ENCODE measurements around the gene SLC1A7.

DNA sequence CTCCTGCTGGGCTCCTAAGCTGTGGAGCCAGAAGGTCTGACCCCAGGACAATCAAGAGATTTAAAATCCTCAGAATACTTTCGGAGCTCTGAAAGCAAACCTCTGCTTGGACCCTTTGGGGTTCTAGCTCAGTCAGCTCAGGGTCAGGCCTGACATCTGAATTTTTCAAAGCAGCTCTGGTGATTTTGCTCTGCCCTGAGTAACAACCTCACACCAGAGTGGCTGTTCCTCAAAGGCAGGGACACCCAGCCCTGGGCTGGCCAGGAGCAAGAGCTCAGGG, 11.9 kb downstream of the SLC1A7 start:
- TF ChIP-seq, protein P1, sequence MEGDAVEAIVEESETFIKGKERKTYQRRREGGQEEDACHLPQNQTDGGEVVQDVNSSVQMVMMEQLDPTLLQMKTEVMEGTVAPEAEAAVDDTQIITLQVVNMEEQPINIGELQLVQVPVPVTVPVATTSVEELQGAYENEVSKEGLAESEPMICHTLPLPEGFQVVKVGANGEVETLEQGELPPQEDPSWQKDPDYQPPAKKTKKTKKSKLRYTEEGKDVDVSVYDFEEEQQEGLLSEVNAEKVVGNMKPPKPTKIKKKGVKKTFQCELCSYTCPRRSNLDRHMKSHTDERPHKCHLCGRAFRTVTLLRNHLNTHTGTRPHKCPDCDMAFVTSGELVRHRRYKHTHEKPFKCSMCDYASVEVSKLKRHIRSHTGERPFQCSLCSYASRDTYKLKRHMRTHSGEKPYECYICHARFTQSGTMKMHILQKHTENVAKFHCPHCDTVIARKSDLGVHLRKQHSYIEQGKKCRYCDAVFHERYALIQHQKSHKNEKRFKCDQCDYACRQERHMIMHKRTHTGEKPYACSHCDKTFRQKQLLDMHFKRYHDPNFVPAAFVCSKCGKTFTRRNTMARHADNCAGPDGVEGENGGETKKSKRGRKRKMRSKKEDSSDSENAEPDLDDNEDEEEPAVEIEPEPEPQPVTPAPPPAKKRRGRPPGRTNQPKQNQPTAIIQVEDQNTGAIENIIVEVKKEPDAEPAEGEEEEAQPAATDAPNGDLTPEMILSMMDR (IDR thresholded peaks at IDR 0.05) = no peak
- no peak for TF ChIP-seq POLR2A (IDR thresholded peaks at IDR 0.05)

Measured in uterus (tissue), 2 donors.